DLD1 (cell line): Measurements from ENCODE around the gene CTNNBL1.
"Not testable (repeated sequence)": the region's sequence is repeated elsewhere in the genome, so short reads cannot be mapped to it uniquely, and the experiment has no call there.

Source experiments
- in situ Hi-C: cut with HindIII; loops from 2 replicates; pipeline ENCODE4 v1.10.0; 2017; ENCODE audit warnings: low sequenced_read_pairs

The CTNNBL1 gene

DNA sequence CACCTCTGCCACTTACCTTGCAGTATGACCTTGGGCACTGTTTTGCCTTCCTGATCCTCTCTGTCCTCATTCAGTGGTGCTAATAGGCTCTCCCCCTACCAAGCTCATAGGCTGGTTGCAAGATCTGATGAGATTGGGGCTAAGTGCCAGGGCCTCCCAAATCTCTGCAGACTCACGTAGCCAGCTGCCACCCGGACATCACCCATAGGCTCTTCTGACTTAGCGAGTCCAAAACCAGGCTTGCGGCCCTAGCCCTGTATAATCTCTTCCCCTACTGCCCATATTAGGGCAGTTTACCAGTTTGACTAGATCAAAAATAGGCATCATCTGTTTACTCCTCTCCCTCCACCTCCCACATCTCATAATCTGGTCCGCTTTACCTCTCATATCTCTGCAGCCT, 154.9 kb downstream of the CTNNBL1 start:
- in situ Hi-C loops, result no loop called here

DNA sequence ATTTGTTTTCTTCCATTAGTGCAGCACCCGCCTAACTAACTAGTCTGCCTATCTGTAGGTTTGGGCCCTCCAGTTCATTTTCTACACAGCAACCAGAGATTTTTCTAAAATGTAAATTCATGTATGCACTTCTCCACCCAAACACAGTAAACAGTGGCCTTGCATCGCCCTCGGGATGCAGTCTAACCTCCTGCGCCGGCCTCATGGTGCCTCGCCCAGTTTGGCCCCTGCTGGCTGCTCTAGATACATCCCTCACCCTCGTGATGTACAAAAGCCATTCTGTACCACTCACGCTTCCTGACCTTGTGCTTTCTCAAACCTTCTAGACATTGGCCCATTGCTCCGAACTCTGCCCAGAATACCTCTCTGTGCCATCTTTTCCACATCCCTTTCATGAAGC, 155.3 kb downstream of the CTNNBL1 start:
- in situ Hi-C loops, result no loop called here

DNA sequence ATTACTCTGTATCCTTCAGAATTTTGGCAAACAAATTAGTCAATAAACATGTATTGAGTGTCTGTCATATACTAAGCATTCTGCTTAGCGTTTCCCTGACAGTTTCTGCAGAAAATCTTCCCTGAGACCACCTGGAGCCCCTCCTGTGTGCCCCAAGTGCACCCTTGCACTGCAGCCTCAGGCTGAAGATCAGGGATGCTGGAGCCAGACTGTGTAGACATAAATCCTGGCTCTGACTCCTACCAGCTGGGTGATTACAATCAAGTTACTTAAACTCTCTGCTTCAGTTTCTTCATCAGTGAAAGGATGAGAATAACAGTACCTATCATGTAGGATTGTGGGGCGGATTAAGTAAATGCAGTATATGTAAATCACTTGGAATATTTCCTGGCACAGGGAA, 155.7 kb downstream of the CTNNBL1 start:
- in situ Hi-C loops, result no loop called here

DNA sequence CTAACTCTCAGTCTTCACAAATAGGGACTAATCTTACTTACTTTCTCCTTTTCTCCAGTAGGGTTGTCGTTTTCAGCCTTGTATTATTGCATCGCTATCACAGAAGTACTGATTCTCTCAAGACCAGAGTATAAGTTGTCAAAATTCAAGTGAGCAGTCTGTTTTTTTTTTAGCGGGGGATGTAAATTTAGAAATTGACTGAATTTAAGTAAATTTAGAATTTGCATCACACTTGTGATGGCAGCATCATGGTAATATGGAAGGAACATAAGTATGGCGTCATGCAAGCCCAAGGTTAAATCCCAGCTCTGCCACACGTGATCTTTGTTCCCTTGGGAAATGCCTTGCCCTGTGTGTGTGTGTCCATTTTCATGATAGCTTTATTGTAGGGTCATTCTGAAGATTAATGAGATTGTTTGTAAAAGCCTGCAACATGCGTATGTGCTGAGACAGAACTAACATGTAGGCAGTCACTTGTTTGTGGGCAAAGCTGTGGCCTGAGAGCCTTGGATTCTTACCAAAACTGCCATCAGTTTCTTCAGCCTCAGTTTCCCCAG, 156.3 kb downstream of the CTNNBL1 start:
- in situ Hi-C loops, result no loop called here

DNA sequence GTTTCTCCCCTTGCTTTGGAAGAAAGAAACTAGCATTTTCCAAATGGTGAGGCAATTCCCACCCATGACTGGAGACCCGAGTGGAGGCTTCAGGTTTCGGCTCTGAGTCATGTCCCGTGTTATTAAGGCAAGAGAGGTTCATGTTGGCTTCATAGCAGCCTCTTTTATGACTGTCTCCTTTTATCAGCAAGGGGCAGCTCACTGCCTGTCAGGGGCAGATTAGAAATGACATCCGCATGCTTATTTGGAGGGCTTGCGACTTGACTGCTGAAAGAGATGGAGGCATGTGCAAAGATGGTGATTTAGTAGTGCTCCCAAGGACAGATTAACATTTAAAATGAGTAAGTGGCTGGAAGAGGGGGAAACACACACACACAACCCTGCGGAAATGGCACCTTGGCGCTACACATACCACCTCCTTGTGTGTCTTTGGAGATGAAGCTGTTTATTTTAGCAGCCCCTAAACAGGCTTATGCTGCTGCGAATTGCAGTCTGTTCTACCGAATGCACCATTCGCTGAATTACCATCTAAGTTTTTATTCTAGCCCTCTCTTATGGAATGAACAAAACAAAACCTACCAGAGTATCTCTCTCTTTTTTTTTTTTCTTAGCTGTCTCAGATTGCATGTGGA, 157.0 kb downstream of the CTNNBL1 start:
- in situ Hi-C loops, result no loop called here

DNA sequence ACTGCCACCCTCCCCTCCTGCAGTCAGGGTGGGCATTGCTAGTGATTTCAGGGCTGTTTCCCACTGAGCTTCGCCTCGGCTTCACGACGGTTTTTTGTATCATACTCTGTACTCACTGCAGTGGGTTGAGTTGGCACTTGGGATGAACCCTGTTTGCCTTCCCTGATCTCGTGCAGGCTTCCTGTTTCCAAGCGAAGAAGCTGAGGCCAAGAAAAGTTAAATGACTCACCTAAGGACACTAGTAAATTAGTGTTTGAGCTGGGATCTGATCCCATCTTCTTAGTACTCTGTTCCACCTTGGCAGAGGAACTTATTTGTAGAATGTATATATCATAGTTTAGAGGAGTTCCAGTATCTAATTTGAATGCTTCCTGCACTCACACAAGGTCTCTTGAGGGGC, 158.8 kb downstream of the CTNNBL1 start:
- in situ Hi-C loops, result no loop called here

DNA sequence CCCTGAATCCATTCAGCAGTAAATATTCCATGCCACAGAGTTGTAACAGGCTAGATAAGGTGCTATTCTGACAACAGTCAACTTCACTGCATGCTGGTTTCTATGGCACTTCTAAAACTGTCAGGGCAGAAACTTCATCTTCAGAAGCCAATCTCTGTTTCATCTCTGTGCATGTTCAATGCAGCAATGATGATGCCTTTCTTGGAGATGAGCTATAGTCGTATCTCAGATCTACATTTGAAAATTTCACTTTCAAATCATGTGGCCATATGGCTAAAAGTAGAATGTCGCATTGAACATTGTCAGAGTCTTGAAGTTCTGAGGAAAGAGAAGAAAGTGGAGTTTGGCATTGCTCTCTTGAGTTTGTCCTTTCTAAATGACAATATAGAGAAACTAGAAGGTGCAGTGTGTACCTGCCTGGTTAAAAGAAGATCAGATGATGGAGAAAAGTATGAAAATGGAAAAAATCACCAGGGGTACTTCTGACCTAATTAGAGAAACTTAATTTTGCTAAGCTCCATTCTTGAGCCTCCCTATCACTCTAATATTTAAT, 160.1 kb downstream of the CTNNBL1 start:
- in situ Hi-C loops, result no loop called here

DNA sequence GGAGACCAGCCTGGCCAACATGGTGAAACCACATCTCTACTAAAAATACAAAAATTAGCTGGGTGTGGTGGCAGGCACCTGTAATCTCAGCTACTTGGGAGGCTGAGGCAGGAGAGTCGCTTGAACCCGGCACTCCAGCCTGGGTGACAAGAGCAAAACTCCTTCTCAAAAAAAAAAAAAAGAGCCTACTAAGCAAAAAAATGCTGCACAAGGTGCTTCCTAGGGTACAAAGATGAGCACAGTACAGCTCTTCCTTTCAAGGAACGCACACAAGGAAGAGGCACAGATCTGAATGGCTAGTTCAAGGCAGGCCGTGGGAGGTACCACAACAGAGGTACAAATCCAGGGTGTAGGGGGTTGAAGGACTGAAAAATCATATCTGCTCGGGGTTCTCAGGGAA, 162.2 kb downstream of the CTNNBL1 start:
- in situ Hi-C loops, result not testable (repeated sequence)

DNA sequence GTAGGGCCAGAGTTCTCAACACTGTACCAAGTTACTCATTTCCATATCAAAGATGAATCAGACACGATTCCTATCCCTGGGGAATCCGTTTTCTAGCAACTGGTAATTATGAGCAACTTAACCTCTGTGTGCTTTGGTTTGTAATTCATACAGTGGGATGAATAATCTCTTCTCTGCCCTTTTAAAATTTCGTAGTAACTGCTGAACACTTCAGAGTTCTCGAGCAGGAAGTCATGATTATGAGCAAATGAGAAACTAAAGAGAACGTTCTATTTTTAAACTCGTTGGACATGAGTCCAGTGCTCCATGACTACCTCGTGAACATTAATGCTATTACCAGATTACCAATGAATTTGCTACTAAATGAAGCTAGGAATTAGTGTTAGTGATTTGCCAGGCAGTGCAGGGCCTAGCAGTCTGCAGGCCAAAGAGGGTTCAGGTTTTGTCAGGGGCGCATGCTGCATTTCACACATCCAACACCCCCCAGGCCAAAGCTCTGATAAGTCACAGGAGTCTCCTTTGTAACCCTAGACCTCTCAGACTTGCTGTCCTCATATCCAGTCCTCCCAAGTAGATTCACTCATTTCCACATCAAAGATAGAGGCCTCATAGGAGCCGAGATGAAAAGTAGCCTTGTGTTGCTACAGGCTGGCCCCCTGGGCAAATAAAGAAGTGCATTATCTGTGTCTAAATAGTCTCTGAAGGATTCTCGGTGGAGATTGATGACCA, 163.3 kb downstream of the CTNNBL1 start:
- in situ Hi-C loops, result no loop called here

DNA sequence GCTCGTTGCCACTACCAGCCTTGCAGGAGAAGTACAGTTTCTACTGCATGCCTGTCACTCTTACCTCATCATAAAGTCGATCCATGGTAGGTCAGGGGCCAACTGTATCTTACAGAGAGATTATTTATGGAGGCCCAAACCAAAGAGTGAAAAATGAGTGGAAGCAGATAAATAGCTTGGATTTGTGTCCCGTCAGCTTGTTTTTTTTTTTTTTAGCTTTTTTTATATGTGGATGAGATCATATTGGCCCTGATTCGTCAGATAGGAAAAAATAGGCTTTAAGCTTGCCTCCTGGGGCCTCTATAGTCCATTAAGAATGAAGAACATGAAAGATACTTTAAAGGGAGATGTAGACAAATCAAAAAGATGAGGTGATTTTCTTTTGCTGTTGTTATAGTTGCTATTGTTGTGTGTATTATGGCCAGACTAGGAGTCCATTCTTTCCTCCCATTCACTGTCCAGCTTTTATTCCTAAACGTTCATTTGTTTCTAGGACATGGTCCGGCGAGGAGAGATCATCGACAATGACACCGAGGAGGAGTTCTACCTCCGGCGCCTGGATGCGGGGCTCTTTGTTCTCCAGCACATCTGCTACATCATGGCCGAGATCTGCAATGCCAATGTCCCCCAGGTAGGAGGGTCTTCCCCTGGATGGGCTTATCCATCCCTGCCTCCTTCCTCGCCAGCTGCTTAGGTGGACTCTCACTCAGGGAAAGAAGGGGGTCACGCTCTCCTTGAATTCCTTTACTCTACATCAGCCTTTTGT, 165.8 kb downstream of the CTNNBL1 start:
- in situ Hi-C loops, result no loop called here

DNA sequence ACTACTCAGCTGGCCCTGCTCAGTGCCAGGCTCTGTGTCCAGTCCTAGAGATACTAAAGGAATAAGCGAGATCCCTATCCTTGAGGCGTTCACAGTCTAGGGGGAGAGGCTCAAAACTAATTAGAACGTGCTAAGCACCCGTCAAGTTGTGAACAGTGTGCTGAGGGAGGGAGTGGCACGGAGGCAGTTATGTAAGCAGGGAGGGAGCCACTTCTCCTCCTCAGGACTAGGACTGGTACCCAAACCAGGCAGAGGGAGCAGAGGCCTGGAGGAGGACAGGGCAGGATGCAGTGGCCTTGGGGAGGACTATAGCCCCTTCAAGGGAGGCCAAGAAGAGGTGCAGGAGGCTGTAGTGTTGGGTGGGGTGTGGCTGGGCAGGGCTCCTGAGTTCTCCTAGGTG, 169.5 kb downstream of the CTNNBL1 start:
- in situ Hi-C loops, result no loop called here

DNA sequence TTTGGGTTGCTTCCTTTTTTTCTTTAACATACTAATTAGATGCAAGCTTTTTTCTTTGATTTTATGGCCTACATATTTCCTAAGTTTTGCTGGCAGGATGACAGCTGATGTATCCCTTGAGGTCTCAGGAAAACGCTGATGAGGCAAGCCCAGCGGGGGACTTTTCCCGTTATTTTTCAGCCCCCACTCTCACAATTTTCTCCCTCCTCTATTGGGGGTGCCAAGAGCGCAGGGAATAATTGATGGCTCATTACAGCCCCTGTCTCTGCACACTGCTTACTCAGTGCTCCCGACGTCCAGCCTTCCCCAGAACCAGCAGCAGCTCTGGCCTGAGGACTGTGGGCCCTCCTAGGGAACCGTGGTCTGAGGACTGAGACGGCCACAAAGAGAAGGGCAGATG, 170.5 kb downstream of the CTNNBL1 start:
- in situ Hi-C loops, result no loop called here

DNA sequence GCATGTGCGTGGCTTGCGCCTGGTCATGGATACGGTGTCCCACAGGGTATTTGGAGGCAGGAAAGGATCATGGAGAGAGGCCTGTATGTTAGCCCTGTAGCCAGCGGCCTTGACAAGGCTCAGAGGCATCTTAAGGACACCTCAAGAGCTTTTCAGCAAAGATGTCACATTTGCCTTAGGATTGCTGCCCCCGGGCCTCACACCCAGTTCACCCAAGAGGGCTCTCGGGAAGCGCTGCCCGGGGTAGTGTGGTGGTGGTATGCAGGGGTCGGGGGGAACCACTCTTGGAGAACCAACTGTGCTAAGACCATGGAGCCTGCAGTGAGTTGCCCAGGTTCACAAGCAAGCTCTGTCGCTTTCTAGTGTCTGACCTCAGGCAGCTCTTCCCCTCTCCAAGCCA, 172.2 kb downstream of the CTNNBL1 start:
- in situ Hi-C loops, result no loop called here

DNA sequence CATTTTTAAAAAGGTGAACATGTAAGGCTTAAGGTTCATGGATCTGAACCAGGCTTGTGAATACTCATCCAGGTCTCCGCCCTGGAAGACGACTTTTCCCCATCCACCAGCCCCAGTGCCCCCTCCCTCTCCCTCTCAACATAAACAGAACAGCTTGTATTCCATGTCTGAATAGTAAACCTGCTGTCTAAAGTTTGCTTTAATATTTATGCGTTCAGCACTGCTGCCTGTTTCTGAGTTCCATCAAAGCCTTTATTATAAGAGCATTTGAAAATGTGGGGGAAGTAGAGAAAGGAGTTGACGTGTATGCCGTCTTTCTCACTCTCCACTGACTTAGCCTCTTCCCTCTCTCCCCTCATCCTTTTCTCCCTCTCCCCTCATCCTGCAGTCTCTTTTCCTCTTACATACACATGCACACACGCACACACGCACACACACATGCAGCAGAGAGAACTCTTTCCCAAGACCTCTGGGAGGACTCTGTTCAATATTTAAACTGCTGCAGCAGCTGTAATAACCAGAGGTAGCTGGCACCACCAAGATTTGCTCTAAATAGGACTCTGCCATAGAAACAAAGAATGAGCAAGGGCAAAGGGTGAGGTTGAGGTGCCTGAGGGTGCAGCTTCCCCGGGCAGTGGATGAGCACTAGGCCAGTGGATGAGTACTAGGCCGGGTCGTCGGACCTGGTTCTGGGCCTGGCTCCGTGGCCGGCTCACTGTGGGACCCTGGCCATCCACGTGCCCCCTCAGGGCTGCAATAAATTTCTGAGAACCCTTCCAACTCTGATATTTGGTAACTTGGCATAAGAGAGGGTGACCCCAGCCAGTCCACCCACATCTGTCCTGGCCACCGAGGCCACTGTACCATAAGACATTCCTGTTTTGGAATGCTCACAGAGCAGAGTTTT, 173.7 kb downstream of the CTNNBL1 start:
- in situ Hi-C loops, result no loop called here

DNA sequence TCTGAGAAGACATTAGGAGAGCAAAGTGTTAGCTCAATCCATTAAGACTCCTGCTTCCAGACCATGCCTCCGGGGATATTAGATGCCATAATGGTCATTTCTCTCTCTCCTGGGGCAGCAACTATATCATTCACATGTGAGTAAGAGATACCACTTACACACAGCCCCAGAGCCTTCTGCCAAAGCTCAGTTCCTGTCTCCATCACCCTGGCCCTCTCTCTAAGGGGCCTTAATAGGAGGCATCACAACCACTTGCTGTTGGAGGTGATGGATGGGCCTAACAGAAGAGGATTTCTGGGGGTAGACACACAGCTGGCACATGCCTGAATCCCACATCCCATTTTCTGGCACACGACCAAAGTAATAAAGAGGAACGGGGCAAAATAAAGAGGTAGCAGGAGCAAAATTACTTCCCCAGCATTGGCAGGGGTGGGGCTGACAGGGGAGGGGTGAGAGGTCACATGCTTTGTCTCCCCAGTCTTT, 175.1 kb downstream of the CTNNBL1 start:
- in situ Hi-C loops, result no loop called here

DNA sequence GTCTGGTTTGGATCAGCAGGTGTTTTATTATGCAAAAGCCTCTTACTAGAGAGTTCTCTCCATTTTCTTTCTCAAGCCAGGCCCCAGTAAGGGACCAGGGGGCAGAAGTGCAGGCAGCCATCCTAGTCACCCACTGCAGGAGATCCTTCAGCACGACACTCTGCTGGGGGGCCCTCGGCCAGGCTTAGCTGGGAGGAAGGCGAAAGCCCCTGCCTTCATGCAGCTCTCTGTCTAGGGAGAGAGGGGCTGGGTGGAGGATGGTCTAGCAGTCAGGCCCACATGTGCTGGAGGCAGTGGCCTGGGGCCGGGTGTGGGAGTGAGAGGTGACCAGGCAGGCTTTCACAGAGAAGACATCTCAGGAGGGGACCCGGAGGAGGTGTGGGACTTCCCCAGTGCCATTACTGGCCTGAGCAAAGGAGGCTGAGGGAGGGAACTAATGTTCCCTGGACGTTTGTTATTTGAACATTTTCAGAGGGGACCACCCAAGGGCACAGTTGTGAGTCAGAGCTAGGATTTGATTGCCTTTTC, 175.6 kb downstream of the CTNNBL1 start:
- in situ Hi-C loops, result no loop called here

DNA sequence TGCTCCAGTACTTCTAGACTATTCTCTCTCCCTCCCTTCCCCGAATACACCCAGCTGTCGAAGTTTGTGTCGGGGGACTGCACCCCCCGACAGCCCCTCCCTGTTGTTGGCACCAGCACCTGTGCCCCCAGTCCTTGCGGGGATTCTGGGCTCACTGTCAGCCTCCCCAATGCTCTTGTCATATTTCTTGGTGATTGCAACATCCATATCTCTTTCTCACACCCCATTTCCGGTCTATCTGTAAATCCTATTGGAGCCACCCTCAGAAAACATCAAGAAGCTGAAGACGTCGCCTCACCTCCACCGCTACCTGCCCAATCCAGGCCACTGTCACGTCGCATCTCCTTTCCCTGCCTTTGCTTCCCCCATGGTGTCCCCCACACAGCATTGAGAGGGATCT, 176.5 kb downstream of the CTNNBL1 start:
- in situ Hi-C loops, result no loop called here

DNA sequence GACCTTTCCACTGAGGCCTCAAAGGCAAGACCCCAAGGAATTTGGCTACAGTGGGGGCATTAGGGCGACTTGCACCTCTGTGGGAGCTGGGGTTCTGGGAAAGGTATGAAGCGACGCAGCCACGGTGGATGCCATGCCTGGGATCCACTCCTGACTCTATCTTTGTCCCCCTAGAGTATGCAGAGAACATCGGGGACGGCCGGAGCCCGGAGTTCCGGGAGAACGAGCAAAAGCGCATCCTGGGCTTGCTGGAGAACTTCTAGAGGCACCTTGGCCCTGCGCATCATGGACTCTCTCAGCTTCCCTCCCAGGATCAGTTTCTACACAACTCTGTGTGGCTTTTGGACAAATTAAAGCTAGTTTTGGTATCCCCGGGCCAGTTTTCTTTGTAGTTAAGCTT, 177.9 kb downstream of the CTNNBL1 start:
- in situ Hi-C loops, result no loop called here

DNA sequence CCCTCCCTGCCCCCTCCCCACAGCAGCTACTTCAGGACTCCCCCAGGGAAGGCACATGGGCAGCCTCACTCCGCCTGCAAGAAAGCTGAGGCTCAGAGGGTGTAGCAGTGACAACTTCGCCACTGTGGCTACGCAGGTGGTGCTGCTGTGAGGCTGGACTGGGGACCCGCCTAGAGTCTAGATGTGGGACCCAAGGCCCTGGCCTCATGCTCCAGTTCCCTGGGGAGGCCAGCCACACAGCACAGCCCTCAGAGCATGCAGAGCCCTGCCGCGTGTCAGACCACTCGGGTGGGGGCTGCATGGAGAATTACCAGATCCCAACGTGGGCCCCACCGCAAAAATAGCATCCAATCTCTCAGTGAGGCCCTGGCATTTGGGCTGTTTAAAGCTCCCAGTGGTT, 178.3 kb downstream of the CTNNBL1 start:
- in situ Hi-C loops, result no loop called here

DNA sequence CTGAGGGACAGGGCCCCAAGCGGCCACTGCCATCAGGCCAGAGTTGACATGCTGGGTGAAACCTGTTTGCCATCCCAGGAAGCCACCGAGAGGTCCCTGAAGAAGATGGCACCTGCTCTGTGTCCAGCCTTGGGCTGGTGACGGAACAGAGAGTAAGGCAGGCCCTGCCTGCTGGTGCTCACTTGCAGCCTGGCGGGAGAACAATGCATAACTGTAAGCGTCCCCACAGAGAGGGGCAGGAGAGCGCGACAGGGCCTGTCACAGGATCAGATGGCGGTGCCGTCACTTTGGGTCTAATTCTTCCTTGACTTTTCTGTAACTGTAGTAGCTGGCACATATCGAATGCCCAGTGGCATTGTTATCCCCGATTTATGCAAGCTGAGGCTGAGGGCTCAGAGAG, 180.1 kb downstream of the CTNNBL1 start:
- in situ Hi-C loops, result no loop called here
